Measurements from ENCODE around the gene MRPL43.

The MRPL43 gene

DNA sequence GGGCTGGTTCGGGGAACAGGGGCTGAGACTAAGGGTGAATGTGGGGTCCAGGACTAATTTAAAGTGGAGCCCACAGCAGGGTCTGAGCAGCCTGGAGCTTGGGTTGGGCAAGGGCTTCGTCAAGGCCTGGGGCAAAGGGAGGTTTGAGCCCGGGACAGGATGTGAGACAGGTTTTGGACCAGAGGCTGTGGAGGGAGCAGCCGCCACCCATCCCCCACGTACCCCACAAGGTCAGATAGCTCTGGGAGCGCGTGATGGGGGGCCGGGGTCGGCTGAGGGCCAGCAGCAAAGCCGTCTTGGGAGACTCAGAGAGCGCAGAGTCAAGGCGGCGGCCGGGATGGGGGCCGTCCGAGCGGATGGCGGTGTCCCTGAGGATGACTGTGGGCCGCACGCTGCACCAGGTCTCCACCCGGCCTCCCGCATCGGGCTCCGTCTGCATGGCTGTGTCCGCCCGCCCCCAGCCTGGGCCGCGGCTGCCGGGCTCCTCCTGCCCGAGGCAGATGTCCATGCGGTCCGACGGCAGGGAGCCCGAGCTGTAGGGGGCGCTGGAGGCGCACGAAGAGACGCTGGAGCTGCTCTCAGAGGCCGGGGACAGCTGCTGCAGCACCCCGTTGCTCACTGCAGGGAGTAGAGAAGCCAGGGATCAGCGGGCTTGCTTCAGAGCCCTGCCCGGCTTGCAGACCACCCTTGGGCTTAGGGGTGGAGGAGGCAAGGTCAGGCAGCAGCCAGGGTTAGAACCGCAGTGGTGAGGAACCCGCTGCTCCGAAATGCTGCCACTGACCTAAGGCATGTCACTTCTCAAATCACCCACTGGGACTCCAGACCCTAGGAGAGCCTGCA, 31.5 kb upstream of the MRPL43 start:
- peak; percentile 58 for DNase-seq

DNA sequence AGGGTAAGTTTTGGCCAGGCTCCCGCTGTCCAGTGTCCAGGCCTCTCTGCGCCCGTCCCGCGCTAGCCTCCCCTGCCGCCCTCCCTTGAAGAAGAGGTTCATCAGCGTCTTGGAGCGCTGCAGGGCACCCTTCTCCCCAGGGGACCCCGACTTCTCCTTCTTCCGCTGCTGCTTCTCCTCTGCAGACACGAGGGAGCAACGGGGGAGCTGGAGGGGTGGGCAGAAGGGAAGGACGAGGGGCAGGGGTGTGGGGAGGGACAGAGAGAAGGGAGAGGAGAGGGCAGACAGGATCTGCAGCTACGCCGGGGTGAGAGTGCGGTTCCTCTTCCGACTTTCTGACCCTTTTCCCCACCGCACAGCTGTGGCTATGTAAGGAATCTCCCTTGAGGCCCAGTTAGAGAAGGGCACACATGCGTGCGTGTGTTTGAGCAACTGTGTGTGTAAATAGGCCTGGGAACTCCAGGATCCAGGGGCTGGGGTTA, 30.9 kb upstream of the MRPL43 start:
- no peak for DNase-seq

DNA sequence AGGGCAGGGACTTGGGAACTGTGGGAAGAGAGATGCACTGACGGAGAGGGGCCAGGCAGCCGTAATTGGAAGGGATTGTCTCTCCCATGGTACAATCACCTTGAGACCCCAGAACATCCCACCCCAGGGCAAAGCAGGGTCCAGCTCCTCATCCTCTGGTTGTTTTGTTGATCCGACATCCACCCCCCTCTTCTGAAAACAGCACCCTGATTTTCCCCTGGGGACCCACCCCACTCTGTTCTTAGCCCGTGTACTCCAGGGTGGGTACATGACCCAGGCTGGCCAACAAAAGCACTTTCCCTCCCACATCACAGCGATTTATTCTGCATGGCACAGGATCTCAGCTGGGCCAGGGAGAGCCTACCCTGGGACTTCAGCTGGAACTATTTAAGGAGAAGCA, 29.5 kb upstream of the MRPL43 start:
- no peak for DNase-seq

DNA sequence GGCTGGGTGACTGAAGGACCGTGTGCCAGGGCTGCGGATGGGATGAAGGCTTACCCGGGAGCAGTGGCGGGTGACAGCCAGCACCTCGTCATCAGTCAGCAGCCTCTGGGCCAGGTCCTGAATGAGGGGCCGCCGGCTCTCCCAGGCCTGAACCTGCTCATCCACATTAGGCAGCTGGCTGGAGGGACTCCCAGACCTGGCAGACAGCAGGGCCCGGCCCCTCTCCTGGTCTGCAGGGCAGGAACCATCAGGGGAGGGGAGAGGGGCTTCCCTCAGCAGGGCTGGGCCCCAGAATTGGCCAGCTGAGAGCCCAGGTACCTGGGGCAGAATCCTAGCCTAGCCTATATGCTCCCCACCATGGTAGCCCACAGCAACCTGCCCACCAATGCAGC, 28.3 kb upstream of the MRPL43 start:
- no peak for DNase-seq

DNA sequence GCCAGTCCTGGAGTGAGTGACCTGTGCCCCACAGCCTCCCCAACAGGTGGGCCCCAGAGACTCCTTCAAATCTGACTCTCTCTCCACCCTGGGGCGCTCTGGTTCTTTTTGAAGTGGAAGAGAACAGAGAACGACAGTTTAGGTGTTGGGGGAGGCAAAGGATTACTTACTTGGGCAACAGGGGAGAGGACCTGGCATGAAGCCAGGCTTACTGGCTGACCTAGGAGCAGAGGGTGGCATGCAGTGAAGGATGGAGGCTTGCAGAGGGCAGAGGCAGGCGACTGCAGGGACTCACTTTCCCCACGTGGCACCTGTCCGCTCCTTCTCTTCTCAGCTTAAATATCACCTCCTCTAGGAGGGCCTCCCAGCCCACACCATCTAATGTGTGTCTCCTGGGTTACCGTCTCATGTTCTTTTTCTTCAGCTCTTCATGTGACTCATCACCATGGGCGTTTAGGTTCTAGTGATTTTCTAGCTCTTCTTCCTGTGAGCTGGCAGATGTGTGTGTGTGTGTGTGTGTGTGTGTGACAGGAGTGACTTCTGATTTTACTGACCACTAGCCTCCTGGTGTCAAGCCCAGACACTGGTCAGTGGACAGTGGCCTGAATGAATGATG, 27.8 kb upstream of the MRPL43 start:
- peak; percentile 17 for DNase-seq

DNA sequence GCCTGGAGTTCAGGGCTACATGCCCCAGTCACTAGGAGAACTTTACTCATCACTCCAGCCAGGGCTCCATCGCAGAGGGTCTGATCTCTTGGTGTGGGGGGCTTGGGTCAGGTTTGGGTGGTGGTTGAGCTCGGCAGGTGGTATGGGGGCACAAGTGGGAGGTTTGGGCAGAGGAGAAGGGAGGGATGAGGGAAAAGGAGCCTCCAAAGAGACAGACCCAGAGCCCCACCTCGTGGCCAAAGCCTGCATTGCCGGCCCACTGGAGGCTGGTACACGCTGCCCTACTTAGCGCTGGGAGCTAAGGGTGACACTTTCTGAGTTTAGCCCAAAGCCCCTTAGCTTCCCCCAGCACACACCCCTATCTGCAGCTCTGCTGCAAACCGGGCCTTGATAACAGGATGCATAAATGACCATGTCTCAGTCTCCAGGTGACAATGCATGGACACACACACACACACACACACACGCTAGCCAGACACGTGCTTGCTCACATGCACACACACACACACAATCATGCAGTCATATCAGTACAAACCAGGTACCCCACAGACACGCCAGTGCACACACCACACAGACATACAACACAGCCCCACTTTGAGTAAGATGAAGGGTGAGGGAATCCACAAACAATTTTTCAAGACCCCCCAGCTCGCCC, 27.1 kb upstream of the MRPL43 start:
- peak; percentile 68 for DNase-seq

DNA sequence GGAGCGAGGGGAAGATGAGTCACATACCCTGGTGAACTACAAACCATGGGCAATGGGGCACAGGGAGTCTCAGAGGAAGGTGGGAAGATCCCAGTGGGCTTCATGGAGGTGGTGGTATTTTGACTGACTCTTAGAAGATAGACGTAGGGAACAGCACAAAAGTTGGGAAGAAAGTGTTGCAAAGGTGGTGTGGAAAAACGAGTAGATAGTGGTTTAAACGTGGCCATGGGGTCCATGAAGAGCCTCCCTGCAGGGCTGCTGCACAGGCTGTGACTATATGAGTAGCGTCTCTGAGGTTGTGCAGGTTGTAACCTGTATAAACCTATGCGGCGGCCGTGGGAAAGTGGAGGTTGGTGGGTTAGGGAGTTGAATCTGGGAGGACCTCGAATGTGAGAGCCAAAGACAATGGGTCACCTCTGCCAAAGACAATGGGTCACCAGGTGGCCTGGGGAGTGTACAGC, 26.1 kb upstream of the MRPL43 start:
- no peak for DNase-seq

DNA sequence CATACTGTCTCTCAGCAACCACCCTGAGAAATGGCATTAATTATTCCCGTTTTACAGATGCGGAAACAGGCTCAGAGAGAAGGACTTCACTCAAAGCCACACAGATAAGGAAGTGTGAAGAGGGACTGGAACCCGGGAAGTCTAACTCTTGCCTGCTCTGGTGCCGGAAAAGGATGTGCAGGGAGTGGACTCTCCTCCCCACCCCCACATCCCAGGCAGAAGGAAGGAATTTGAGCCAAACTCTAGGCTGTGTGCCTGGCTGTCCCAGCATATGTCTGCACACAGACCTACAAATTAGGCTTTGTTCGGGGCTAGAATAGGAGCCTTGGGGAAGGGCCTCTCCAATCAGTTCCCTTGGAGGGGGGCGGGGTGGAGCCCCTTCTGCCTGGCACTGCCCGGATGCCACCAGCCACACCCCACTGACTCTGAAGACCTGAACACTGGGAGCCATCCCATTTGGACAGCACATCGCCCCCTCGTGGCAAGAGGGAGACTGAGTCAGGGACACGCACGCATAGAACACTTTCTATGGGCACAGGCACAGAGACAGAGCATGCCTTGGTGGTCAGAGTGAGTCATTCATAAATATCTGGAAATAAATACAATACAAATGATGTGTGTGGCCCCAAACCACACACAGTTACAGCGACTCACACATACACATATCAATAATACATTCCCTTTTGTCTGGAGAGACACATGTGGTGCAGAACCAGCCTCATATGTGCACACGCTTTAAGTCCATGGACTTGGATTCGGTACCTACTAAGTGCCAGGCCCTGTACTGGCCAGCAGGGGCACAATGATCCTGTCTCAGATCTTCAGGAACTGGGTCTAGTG, 25.4 kb upstream of the MRPL43 start:
- peak; percentile 81 for DNase-seq

DNA sequence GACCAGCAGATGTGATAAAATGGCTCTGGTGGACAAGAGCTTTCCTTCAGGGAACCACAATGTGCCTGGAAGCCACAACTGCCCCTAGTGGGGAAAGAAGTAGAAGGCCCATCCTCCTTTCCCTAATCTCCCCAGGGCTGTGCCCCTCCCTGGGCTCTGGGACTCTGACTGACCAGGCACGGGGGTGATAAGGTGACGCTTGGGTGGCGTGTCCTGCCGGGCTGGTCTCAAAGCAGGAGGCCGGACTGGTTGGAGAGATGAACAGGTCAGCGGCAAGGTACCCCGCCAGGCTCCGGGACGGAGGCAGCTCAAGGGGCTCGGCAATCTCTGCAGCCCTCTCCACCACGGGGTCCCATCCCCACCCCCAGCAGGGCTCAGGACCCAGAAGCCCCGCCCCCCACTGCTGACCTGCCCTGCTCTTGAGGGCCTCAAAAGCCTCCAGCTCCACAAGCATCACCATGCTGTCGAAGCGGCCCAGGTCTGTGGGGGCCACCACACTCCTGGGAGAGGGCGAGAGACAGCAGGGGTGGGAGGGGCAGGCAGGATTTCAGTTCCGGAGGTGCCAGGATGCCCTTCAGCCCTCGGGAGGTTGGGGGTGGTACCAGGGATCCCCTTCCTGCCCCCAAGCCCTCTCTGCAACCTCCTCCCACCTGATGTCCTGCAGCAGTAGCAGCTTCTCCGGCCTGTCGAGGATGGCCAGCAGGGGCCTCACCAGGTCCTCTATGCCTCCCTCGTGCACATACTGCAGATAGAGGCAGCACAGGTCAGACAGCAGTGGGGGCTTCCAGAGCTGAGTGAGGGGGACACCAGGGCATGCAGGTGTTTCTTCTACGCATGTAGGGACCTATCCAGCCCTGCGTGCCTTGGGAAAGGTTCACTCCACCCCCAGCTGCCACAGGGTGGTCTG, 24.5 kb upstream of the MRPL43 start:
- DNase-seq: no peak

DNA sequence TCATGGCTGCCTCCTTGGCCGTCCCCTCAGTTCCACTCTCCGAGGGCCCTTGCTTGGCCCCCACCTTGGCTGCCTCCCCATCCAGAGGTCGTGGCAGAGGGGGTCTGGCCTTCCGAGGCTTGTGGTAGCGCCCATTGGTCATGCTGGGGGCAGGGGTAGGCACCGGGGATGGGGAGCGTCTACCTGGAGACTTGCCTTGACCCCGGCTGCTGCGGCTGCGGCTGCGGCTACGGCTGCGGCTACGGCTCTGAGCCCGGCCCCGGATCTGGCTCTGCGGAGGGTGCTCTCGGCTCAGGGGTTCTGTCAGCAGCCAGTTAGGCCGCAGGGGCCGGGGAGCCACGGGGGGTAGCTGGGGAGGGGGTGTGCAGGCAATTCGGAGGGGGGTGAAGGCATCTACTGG, 23.0 kb upstream of the MRPL43 start:
- no peak for DNase-seq

DNA sequence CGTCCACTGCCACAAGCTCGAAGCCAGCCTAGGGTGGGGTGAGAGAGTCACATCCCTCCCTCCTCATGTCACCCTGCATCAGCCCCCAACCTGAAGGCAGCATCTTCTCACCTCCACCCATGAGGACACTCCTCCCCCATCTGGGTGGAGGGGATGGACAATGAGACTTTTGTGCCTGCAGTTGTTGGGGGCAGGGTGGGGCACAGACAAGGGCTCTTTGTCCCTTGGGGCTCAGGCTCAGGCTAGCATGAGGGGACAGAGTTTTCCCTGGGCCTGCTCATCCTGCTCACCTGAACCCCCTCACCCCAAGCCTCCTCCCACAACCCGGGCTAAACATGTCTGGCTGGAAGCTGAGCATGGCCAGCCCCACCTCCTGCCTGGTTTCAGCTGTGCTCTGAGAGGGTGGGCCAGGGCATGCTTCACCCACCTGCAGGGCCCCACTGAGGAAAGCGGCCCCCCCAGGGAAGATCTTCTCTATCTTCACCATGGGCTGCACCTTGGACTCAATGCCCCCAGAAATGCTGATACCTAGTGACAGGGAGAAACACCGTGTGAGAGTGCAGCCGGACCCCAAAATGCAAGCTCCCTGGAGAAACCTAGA, 21.6 kb upstream of the MRPL43 start:
- no peak for DNase-seq

DNA sequence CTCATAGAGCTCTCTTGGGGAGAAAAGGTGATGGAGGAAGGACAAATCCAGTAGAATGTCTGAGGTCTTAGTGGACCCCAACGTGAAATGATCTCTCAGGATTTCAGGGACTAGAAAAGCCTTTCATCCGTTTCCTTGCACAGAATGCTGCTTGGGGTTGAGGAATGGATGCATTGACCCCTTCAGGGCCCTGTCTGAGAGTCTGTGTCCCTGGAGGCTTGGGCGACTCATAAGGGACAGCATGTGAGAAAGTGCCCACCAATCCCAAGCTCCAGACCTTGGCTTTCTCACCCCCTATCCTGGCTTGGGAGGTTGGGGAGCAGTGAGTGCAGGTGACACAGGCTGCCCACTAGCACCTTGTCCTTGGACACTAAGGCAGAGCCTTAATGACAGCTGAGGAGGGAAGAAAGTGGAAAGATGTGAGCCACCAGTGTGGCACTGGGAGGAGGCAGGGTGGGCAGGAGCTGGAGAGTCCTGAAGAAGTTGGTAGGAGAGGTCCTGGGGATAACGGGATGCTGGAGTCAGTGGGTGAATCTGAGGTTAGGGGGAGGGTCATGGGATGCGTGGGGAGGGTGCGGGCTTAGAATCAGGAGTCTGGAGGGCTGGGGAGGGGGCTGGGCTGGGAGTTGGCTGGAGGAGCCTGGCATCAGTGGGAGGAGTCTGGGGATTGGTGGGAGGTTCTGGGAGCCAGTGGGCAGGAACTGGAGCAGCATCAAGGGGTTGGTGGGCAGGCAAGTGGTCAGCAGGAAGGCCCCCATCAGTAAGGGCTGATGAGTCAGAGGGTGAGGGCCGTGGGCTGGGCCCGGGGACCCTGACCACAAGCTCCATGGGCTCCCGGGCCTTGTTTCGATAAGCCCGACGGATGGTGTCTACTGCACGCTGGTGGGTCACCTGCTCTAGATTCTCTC, 20.9 kb upstream of the MRPL43 start:
- no peak for DNase-seq

DNA sequence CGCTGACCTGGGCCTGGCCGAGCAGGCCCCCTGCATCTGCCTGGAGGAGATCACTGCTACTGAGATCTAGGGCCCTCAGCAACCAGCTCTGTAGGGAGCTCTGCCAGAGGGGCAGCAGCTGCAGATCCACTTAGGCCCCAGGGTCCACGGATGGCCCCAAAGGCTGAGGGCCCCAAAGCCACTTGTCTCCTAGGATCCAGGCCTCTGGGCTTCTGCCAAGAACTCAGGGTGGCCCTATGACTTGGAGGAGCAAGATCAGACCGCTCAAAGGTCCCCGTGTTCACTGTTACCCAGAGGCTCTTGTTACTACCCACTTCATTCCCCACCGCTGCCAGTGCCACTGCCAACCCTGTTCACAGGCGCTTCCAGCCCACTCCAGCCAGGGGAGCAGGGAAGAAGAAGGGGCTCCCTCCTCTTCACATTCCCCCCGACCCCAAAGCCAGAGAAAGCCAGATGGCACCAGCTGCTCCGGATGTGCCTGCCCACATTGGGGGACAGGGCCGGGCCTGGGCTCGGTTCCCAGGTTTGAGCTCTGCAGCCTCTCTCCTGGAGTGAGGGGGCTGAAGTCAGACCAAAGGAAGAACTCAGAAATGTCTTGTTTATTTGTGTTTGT, 19.9 kb upstream of the MRPL43 start:
- no peak for DNase-seq

DNA sequence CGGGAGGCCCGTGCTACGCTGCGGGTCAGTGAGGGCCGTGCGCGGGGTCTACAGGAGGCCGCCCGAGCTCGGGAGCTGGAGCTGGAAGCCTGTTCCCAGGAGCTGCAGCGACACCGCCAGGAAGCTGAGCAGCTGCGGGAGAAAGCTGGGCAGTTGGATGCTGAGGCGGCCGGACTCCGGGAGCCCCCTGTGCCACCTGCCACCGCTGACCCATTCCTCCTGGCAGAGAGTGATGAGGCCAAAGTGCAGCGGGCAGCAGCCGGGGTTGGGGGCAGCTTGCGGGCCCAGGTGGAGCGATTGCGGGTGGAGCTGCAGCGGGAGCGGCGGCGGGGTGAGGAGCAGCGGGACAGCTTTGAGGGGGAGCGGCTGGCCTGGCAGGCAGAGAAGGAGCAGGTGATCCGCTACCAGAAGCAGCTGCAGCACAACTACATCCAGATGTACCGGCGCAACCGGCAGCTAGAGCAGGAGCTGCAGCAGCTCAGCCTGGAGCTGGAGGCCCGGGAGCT, 19.3 kb upstream of the MRPL43 start:
- DNase-seq: no peak

DNA sequence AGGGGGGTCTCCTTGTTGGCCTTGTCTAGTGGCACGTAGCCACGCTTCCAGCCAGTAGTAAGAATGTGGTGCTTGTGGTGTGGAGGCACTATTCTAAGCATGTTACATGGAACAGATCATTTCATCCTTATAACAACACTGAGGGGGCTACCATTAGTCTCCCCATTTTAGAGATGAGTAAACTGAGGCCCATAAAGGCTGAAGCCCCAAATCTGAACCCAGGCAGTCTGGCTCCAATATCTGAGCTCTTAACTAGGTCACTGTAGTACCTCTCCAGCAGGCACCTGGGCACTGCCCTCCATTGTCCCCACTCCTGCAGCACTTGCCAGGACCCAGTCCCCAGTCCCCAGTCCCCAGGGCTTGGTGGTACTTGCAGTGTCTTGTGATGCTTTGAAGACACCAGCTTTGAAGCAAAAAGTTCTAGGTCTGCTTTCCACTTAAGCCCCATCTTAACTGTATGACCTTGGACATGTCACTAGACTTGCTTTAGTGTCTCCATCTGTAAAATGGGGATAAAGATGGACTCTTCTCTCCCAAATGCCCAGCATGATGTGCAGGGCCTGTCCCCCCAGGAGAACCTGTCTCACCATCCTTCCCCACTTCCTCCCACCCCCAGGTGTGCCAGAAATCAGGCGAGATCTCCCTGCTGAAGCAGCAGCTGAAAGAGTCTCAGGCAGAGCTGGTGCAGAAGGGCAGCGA, 18.7 kb upstream of the MRPL43 start:
- no peak for DNase-seq

DNA sequence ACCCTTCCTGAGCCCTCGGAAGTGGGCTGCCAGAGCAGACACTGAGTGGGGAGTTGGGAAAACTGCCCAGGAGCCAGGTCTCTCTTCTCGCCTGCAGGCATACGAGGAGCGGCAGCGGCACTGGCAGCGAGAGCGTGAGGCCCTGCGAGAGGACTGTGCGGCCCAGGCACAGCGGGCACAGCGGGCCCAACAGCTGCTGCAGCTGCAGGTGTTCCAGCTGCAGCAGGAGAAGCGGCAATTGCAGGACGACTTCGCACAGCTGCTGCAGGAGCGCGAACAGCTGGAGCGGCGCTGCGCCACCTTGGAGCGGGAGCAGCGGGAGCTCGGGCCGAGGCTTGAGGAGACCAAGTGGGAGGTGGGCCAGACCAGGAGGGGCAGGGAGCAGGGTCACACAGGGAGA, 18.1 kb upstream of the MRPL43 start:
- no peak for DNase-seq

DNA sequence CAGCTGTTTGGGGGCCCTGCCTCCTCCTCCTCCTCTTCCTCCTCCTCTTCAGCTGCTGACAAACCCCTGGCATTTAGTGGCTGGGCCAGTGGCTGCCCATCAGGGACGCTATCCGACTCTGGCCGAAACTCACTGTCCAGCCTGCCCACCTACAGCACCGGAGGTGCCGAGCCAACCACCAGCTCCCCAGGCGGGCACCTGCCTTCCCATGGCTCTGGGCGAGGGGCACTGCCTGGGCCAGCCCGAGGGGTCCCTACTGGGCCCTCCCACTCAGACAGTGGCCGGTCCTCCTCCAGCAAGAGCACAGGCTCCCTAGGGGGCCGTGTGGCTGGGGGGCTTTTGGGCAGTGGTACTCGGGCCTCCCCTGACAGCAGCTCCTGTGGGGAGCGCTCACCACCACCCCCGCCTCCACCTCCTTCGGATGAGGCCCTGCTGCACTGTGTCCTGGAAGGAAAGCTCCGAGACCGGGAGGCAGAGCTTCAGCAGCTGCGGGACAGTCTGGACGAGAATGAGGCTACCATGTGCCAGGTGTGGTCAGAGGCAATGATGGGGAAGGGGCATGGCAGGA, 16.4 kb upstream of the MRPL43 start:
- no peak for DNase-seq

DNA sequence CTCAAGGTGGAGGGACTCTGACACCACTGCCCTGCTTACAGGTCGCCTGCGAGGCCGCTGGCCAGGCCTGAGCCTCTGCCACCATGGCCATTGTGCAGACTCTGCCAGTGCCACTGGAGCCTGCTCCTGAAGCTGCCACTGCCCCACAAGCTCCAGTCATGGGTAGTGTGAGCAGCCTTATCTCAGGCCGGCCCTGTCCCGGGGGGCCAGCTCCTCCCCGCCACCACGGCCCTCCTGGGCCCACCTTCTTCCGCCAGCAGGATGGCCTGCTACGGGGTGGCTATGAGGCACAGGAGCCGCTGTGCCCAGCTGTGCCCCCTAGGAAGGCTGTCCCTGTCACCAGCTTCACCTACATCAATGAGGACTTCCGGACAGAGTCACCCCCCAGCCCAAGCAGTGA, 15.2 kb upstream of the MRPL43 start:
- DNase-seq: no peak

DNA sequence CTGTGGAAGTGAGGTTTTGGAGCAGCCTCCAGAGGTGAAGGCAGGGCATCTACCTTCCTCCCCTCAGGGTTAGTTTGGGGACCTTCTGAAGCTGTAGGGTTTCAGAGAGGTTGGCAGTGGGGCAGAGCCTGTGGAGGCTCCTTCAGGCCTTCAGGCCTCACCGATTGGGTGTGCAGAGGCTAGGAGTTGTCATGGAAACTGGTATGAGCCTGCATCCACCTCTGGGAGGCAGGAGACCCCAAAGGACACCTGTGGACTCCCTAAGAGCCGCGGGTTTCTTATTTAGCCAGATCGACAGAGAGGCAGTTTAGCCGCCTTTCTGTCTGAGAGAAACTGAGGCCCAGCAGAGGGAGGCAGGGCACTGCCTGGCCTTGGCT, 14.3 kb upstream of the MRPL43 start:
- DNase-seq: no peak
